GM12878 (cell line): Measurements from ENCODE around the gene ACCS. TPM values are rescaled to one million over a fixed set of nuclear protein-coding genes. Genes with fewer than 3 reads are reported as not detected.

ENCODE experiments used
- ATAC-seq: fragments of 200-7000 bp; cut with Tn5 transposase; 3 replicates; pipeline ENCODE4 v1.9.1; 2020; ENCODE audit warnings: mild to moderate bottlenecking, moderate library complexity
- BruUV-seq: library from RNA; stranded (reverse); fragments of 400-500 nt; replicated peaks from 2 replicates; lab custom pipeline; 2021; lab: Mats Ljungman, UMichigan
- CTCF ChIA-PET: fragments of 300-600 bp; sonication (Branson Sonifier 250); formaldehyde crosslinking; extraction: SDS; loops from one replicate; lab custom pipeline; 2021; ENCODE audit warnings: inconsistent platforms; lab: Yijun Ruan, JAX
- POLR2A ChIA-PET: fragments of 350-600 bp; formaldehyde crosslinking; extraction: SDS; loops from one replicate; lab custom pipeline; 2021; ENCODE audit warnings: inconsistent platforms; lab: Charles Lee
- RAD21 ChIA-PET: fragments of 300-600 bp; sonication (Branson Sonifier 250); formaldehyde crosslinking; loops from one replicate; lab custom pipeline; 2023; ENCODE audit warnings: antibody characterized with exemption; ENCODE audit not compliant: unreplicated experiment; lab: Charles Lee
- SMC1A ChIA-PET: fragments of 300-600 bp; sonication (Branson Sonifier 250); formaldehyde crosslinking; loops from one replicate; lab custom pipeline; 2023; ENCODE audit not compliant: unreplicated experiment, uncharacterized antibody; lab: Charles Lee
- DNase-seq: peaks from one replicate; pipeline ENCODE4 v3.0.0-alpha.2; 2011; ENCODE audit warnings: low read depth, low spot score
- FAIRE-seq: peaks from 3 replicates; lab custom pipeline; 2011; peaks lifted over from hg19 to GRCh38; lab: Jason Lieb, UNC
- H2AFZ ChIP-seq: 2 replicates; pipeline ENCODE4 v1.6.0; 2011; ENCODE audit warnings: low read depth, low read length, control low read depth; ENCODE audit not compliant: control insufficient read depth
- H3K27ac ChIP-seq: 2 replicates; pipeline ENCODE4 v1.5.1; 2011; ENCODE audit warnings: control low read depth; ENCODE audit not compliant: control insufficient read depth, insufficient read depth
- H3K27me3 ChIP-seq, 2 experiments: replicated peaks in 1 of 2; 2 replicates each; pipeline versions ENCODE4 v1.6.0 to v1.6.1; 2011; ENCODE audit warnings: low read length in 1 of 2; ENCODE audit not compliant: control insufficient read depth in 2 of 2, insufficient read depth in 2 of 2
- H3K36me3 ChIP-seq, 2 experiments: 2 replicates each; pipeline ENCODE4 v1.5.1; 2011; ENCODE audit warnings: low read length in 1 of 2; ENCODE audit not compliant: control insufficient read depth in 2 of 2, insufficient read depth in 2 of 2
- H3K4me1 ChIP-seq: 2 replicates; pipeline ENCODE4 v1.6.1; 2011; ENCODE audit warnings: mild to moderate bottlenecking, low read length, moderate library complexity, mixed read lengths; ENCODE audit not compliant: control insufficient read depth, insufficient read depth
- H3K4me2 ChIP-seq: 2 replicates; pipeline ENCODE4 v1.6.0; 2011; ENCODE audit warnings: control low read depth; ENCODE audit not compliant: control insufficient read depth, insufficient read depth
- H3K4me3 ChIP-seq: fragments of 200-600 bp; sonication (generic); 2 replicates; pipeline ENCODE4 v1.5.1; 2016
- H3K79me2 ChIP-seq: 2 replicates; pipeline ENCODE4 v1.6.0; 2011; ENCODE audit warnings: low read length; ENCODE audit not compliant: control insufficient read depth, insufficient read depth
- H3K9ac ChIP-seq: 2 replicates; pipeline ENCODE4 v1.8.0; 2011; ENCODE audit warnings: low read length, control low read depth, mixed read lengths; ENCODE audit not compliant: control insufficient read depth, insufficient read depth
- H3K9me3 ChIP-seq: replicated peaks from 3 replicates; pipeline ENCODE4 v1.5.1; 2011; ENCODE audit warnings: mild to moderate bottlenecking, low read length; ENCODE audit not compliant: control insufficient read depth, insufficient read depth
- H4K20me1 ChIP-seq: 2 replicates; pipeline ENCODE4 v1.6.0; 2011; ENCODE audit not compliant: control insufficient read depth, insufficient read depth
- BMI1 ChIP-seq: fragments of 450-650 bp; IDR thresholded peaks from 2 replicates; pipeline ENCODE4 v1.6.1; 2016; ENCODE audit warnings: mild to moderate bottlenecking, moderate library complexity, borderline replicate concordance
- CREB1 ChIP-seq: IDR thresholded peaks from 2 replicates; pipeline ENCODE4 v1.6.1; 2012; ENCODE audit warnings: low read depth, mild to moderate bottlenecking, inconsistent platforms
- MTA2 ChIP-seq: fragments of 450-650 bp; IDR thresholded peaks from 2 replicates; pipeline ENCODE4 v1.6.1; 2016; ENCODE audit warnings: low read depth, mild to moderate bottlenecking, moderate library complexity
- TBL1XR1 ChIP-seq: IDR thresholded peaks from 2 replicates; pipeline ENCODE4 v1.6.1; 2012; ENCODE audit warnings: low read depth, low read length, improper control_type of control experiment
- YY1 ChIP-seq: IDR thresholded peaks from 2 replicates; pipeline ENCODE4 v1.6.1; 2011; ENCODE audit warnings: low read depth, mild to moderate bottlenecking, low read length
- ZNF622 ChIP-seq: fragments of 450-650 bp; IDR thresholded peaks from 2 replicates; pipeline ENCODE4 v1.6.1; 2017; ENCODE audit warnings: mild to moderate bottlenecking, inconsistent platforms
- WGBS: methylation state at CpG from one replicate; pipeline ENCODE4 v1.1.6; 2016; ENCODE audit warnings: low lambda C conversion rate; ENCODE audit not compliant: insufficient replicate concordance, insufficient coverage; ENCODE audit errors: missing lambda C conversion rate; 5-methylcytosine and 5-hydroxymethylcytosine counted together
- in situ Hi-C: fragments of 300-500 bp; cut with MboI; formaldehyde crosslinking; loops from 9 replicates; pipeline ENCODE4 v1.14.3; 2018; ENCODE audit warnings: mixed read lengths
- intact Hi-C: fragments of 100-400 bp; cut with micrococcal nuclease; formaldehyde crosslinking; loops from one replicate; pipeline ENCODE4 v1.14.2; 2022; ENCODE audit not compliant: unreplicated experiment
- polyA plus RNA-seq, 11 experiments: library from polyadenylated mRNA; depleted of rRNA in 4 of 11; unstranded in 6 of 11; stranded (reverse) in 5 of 11; fragments of >200 nt; fragmentation: Nextera tagmentation in 4 of 11; fragmentation: Illumina TruSeq in 1 of 11; extraction: Ambion mirVana in 4 of 11; extraction: Trizol in 1 of 11; gene quantifications; 1 replicate in 1 of 11; 2 replicates in 10 of 11; pipeline versions ENCODE4 v1.2.1 to v1.2.3, GENCODE V29; 2011 to 2016; ENCODE audit warnings: inconsistent platforms in 2 of 11, missing spikeins in 2 of 11, low read depth in 1 of 11
- total RNA-seq, 4 experiments: library from RNA; depleted of rRNA in 3 of 4; stranded (reverse); fragments of >200 nt in 3 of 4; fragmentation: Illumina TruSeq in 1 of 4; extraction: Trizol in 1 of 4; gene quantifications; 2 replicates each; pipeline versions ENCODE4 v1.2.1 to v1.2.3, GENCODE V29; 2013 to 2021
- TF ChIP-seq, protein P1 (sequence below): fragments of 450-650 bp; IDR thresholded peaks from 2 replicates; pipeline ENCODE4 v1.6.1; 2017; ENCODE audit warnings: mild to moderate bottlenecking, low read depth, inconsistent platforms; ENCODE audit not compliant: poor library complexity, severe bottlenecking
- TF ChIP-seq, protein P2 (sequence below): fragments of 450-650 bp; IDR thresholded peaks from 2 replicates; pipeline ENCODE4 v1.6.1; 2014; ENCODE audit warnings: mild to moderate bottlenecking

ACCS gene
- total and polyA plus RNA-seq, 10 of the 15 experiments (the other 5 are each of a cell fraction or from before 2014, with no cell fraction given), result 4.8 to 35.9 (median 17.0) TPM

DNA sequence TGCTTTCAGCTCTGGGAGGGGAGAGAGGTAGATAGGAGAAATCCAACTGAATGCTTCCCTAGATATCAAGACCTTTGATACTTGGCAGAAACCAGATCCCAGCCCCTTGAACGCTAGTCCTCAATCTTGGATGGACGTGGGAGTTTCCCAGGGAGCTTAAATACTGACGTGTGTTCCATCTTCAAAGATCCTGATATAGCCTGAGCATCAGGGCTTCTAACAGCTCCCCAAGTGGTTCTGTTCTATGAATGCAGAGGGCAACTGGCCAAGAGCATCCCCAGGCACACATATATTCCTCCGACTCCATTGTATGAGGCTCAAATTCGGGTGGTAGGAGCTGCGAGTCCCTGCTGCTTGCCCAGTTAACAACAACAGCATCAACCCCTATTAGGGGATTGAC is 8.7 kb upstream of the ACCS start:
- in situ Hi-C loops (no loop called here), intact Hi-C loops (no loop called here)
- no peak overlapping the region for H3K4me3 ChIP-seq
- no peak overlapping the region for H3K27ac ChIP-seq
- H3K36me3 ChIP-seq, result no peaks in the 10 kb centered on the region
- DNase-seq, result no peak
- no peak overlapping the region for H2AFZ ChIP-seq
- H4K20me1 ChIP-seq, result no peaks in the 10 kb centered on the region
- H3K79me2 ChIP-seq, result no peaks in the 10 kb centered on the region
- ChIA-PET CTCF (interaction anchor here (0.9 to 2.3 kb wide), 3 partner anchors 9 to 38 kb away, joined by 3 to 6 read pairs (median 3); partner anchors contain the start of genes ACCS and EXT2), POLR2A (no interaction called here), RAD21 (no interaction called here), SMC1A (no interaction called here)
- H3K4me2 ChIP-seq, result no peak overlapping the region
- ATAC-seq, result no peak
- no TSS peak for BruUV-seq
- no peaks in the 10 kb centered on the region for H3K4me1 ChIP-seq
- TF ChIP-seq CREB1 (no peak), TBL1XR1 (no peak), BMI1 (no peak), YY1 (no peak), ZNF622 (no peak), MTA2 (no peak)
- TF ChIP-seq, protein P1, sequence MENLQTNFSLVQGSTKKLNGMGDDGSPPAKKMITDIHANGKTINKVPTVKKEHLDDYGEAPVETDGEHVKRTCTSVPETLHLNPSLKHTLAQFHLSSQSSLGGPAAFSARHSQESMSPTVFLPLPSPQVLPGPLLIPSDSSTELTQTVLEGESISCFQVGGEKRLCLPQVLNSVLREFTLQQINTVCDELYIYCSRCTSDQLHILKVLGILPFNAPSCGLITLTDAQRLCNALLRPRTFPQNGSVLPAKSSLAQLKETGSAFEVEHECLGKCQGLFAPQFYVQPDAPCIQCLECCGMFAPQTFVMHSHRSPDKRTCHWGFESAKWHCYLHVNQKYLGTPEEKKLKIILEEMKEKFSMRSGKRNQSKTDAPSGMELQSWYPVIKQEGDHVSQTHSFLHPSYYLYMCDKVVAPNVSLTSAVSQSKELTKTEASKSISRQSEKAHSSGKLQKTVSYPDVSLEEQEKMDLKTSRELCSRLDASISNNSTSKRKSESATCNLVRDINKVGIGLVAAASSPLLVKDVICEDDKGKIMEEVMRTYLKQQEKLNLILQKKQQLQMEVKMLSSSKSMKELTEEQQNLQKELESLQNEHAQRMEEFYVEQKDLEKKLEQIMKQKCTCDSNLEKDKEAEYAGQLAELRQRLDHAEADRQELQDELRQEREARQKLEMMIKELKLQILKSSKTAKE, result no peak
- TF ChIP-seq, protein P2, sequence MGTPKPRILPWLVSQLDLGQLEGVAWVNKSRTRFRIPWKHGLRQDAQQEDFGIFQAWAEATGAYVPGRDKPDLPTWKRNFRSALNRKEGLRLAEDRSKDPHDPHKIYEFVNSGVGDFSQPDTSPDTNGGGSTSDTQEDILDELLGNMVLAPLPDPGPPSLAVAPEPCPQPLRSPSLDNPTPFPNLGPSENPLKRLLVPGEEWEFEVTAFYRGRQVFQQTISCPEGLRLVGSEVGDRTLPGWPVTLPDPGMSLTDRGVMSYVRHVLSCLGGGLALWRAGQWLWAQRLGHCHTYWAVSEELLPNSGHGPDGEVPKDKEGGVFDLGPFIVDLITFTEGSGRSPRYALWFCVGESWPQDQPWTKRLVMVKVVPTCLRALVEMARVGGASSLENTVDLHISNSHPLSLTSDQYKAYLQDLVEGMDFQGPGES, result no peak
- no peak overlapping the region for H3K9ac ChIP-seq
- H3K9me3 ChIP-seq, result no peaks in the 10 kb centered on the region
- WGBS, result 48% methylated on average over 6 of the region's 6 CpGs
- H3K27me3 ChIP-seq, result peaks cover 0 to 1% of the 10 kb centered on the region in 2 experiments; a peak in 1 of 4 replicates
- FAIRE-seq, result no peak
